Measurements from ENCODE around the gene PHYKPL.
A peak's percentile ranks its signal among the peaks of the same experiment; 100 is the strongest.

The PHYKPL gene

GRCh38 chr5:178236126-178236525, 3.5 kb upstream of the PHYKPL start:
- peaks cover 14% of the 10 kb centered on the region for H3K79me2 ChIP-seq (ENCODE audit: insufficient read depth, low read length)
- DNase-seq (no peak), ATAC-seq (ENCODE audit: insufficient read depth, low read depth) (no peak)
- no peaks in the 10 kb centered on the region for H3K9me3 ChIP-seq (ENCODE audit: insufficient read depth, low read length, severe bottlenecking)
- H4K20me1 ChIP-seq (ENCODE audit: insufficient read depth, low read length) = peaks cover 10% of the 10 kb centered on the region
- peaks cover 10% of the 10 kb centered on the region for H3K36me3 ChIP-seq (ENCODE audit: insufficient read depth, low read length)
- TF ChIP-seq CTCF (IDR thresholded peaks at IDR 0.05; ENCODE audit: borderline replicate concordance, extremely low read depth, low read length, poor library complexity, severe bottlenecking) (no peak), EZH2 (IDR thresholded peaks at IDR 0.05; ENCODE audit: borderline replicate concordance, low read depth, low read length, severe bottlenecking) (no peak)
- no peak overlapping the region for H3K9ac ChIP-seq (ENCODE audit: low read depth, low read length)
- no peak overlapping the region for H3K4me3 ChIP-seq (ENCODE audit: low read depth in 1 of 2, low read length in 2 of 2)
- H2AFZ ChIP-seq (ENCODE audit: low read depth, low read length) = no peak overlapping the region
- no peak overlapping the region for H3K27ac ChIP-seq (ENCODE audit: low read length)
- H3K27me3 ChIP-seq (ENCODE audit: insufficient read depth, low read length, poor library complexity) = no peaks in the 10 kb centered on the region
- no peak overlapping the region for H3K4me2 ChIP-seq (ENCODE audit: insufficient read depth, low read length)
- peaks cover 26% of the 10 kb centered on the region for H3K4me1 ChIP-seq (ENCODE audit: insufficient read depth, low read length)

GRCh38 chr5:178235588-178235974, 3.0 kb upstream of the PHYKPL start:
- no peak overlapping the region for H3K27ac ChIP-seq (ENCODE audit: low read length)
- TF ChIP-seq CTCF (IDR thresholded peaks at IDR 0.05; ENCODE audit: borderline replicate concordance, extremely low read depth, low read length, poor library complexity, severe bottlenecking) (no peak), EZH2 (IDR thresholded peaks at IDR 0.05; ENCODE audit: borderline replicate concordance, low read depth, low read length, severe bottlenecking) (no peak)
- H3K9me3 ChIP-seq (ENCODE audit: insufficient read depth, low read length, severe bottlenecking) = no peaks in the 10 kb centered on the region
- H3K4me3 ChIP-seq (ENCODE audit: low read depth in 1 of 2, low read length in 2 of 2) = no peak overlapping the region
- ATAC-seq (ENCODE audit: insufficient read depth, low read depth) (no peak), DNase-seq (no peak)
- H3K27me3 ChIP-seq (ENCODE audit: insufficient read depth, low read length, poor library complexity) = no peaks in the 10 kb centered on the region
- H4K20me1 ChIP-seq (ENCODE audit: insufficient read depth, low read length) = peaks cover 15% of the 10 kb centered on the region
- no peak overlapping the region for H3K4me2 ChIP-seq (ENCODE audit: insufficient read depth, low read length)
- H3K36me3 ChIP-seq (ENCODE audit: insufficient read depth, low read length) = peaks cover 16% of the 10 kb centered on the region
- H3K79me2 ChIP-seq (ENCODE audit: insufficient read depth, low read length) = peaks cover 19% of the 10 kb centered on the region
- no peak overlapping the region for H3K9ac ChIP-seq (ENCODE audit: low read depth, low read length)
- H2AFZ ChIP-seq (ENCODE audit: low read depth, low read length) = no peak overlapping the region
- peaks cover 27% of the 10 kb centered on the region for H3K4me1 ChIP-seq (ENCODE audit: insufficient read depth, low read length)

GRCh38 chr5:178234750-178235587, 2.4 kb upstream of the PHYKPL start:
- H3K36me3 ChIP-seq (ENCODE audit: insufficient read depth, low read length) = peaks cover 22% of the 10 kb centered on the region
- no peak overlapping the region for H3K4me3 ChIP-seq (ENCODE audit: low read depth in 1 of 2, low read length in 2 of 2)
- no peaks in the 10 kb centered on the region for H3K27me3 ChIP-seq (ENCODE audit: insufficient read depth, low read length, poor library complexity)
- no peaks in the 10 kb centered on the region for H3K9me3 ChIP-seq (ENCODE audit: insufficient read depth, low read length, severe bottlenecking)
- no peak overlapping the region for H3K27ac ChIP-seq (ENCODE audit: low read length)
- peak; percentile 51 for ATAC-seq (ENCODE audit: insufficient read depth, low read depth)
- H4K20me1 ChIP-seq (ENCODE audit: insufficient read depth, low read length) = peaks cover 21% of the 10 kb centered on the region
- H3K4me1 ChIP-seq (ENCODE audit: insufficient read depth, low read length) = peaks cover 34% of the 10 kb centered on the region
- H3K79me2 ChIP-seq (ENCODE audit: insufficient read depth, low read length) = peaks cover 25% of the 10 kb centered on the region
- H3K4me2 ChIP-seq (ENCODE audit: insufficient read depth, low read length) = no peak overlapping the region; the same call in 1 of the 2 replicates
- TF ChIP-seq EZH2 (IDR thresholded peaks at IDR 0.05; ENCODE audit: borderline replicate concordance, low read depth, low read length, severe bottlenecking) (no peak), CTCF (IDR thresholded peaks at IDR 0.05; ENCODE audit: borderline replicate concordance, extremely low read depth, low read length, poor library complexity, severe bottlenecking) (peak; percentile 90)
- H3K9ac ChIP-seq (ENCODE audit: low read depth, low read length) = peak overlapping the region; percentile 30; the same call in 1 of the 2 replicates
- DNase-seq = peak; percentile 83
- peak overlapping the region; percentile 64 for H2AFZ ChIP-seq (ENCODE audit: low read depth, low read length)
